CD8-positive, alpha-beta memory T cell (primary cell): Measurements from ENCODE around the gene KSR1. TPM values are rescaled to one million over a fixed set of nuclear protein-coding genes. Genes with fewer than 3 reads are reported as not detected.
A peak's percentile ranks its signal among the peaks of the same experiment; 100 is the strongest.

ENCODE experiments used
- CTCF ChIA-PET: fragments of 350-600 bp; sonication (Branson Sonifier 250); formaldehyde crosslinking; loops from one replicate; lab custom pipeline; 2021; ENCODE audit warnings: antibody characterized with exemption; lab: Charles Lee
- POLR2A ChIA-PET: fragments of 350-600 bp; sonication (Branson Sonifier 250); formaldehyde crosslinking; loops from one replicate; lab custom pipeline; 2021; ENCODE audit warnings: antibody characterized with exemption; lab: Charles Lee
- DNase-seq, 5 donors: peaks; one replicate each; pipeline versions ENCODE4 v3.0.0 to v3.0.0-alpha.2; 2020 to 2022; ENCODE audit warnings: mixed read lengths in 1 of 5
- H3K27ac ChIP-seq: one replicate; pipeline ENCODE4 v1.7.0; 2013; ENCODE audit warnings: low read depth, mild to moderate bottlenecking, low read length, moderate library complexity
- H3K27me3 ChIP-seq: 2 replicates; pipeline ENCODE4 v1.7.0; 2013; ENCODE audit warnings: low read length, mild to moderate bottlenecking; ENCODE audit not compliant: insufficient read depth, poor library complexity, severe bottlenecking
- H3K36me3 ChIP-seq: 2 replicates; pipeline ENCODE4 v1.7.0; 2013; ENCODE audit warnings: mild to moderate bottlenecking, low read length, moderate library complexity; ENCODE audit not compliant: insufficient read depth
- H3K4me1 ChIP-seq: 2 replicates; pipeline ENCODE4 v1.7.0; 2013; ENCODE audit warnings: mild to moderate bottlenecking, low read length, moderate library complexity; ENCODE audit not compliant: insufficient read depth
- H3K4me3 ChIP-seq: 2 replicates; pipeline ENCODE4 v1.7.0; 2013; ENCODE audit warnings: mild to moderate bottlenecking, low read length
- H3K9me3 ChIP-seq: 2 replicates; pipeline ENCODE4 v1.7.0; 2013; ENCODE audit warnings: mild to moderate bottlenecking, low read length
- H3K27ac Mint-ChIP-seq, 8 donors: one replicate each; pipeline ENCODE4 v1.8.0; 2020 to 2021; ENCODE audit warnings: mixed read lengths in 8 of 8, mild to moderate bottlenecking in 6 of 8, inconsistent platforms in 3 of 8, moderate library complexity in 3 of 8
- H3K27me3 Mint-ChIP-seq, 2 donors: one replicate each; pipeline ENCODE4 v1.8.0; 2020 to 2021; ENCODE audit warnings: mixed read lengths in 2 of 2, mild to moderate bottlenecking in 1 of 2, moderate library complexity in 1 of 2
- H3K36me3 Mint-ChIP-seq, 3 donors: one replicate each; pipeline ENCODE4 v1.8.0; 2020 to 2021; ENCODE audit warnings: mixed read lengths in 3 of 3, inconsistent platforms in 1 of 3, mild to moderate bottlenecking in 1 of 3
- H3K4me1 Mint-ChIP-seq, 3 donors: one replicate each; pipeline ENCODE4 v1.8.0; 2020 to 2021; ENCODE audit warnings: mixed read lengths in 3 of 3, inconsistent platforms in 1 of 3, mild to moderate bottlenecking in 1 of 3
- H3K4me3 Mint-ChIP-seq, 7 donors: one replicate each; pipeline ENCODE4 v1.8.0; 2020 to 2021; ENCODE audit warnings: mixed read lengths in 7 of 7, mild to moderate bottlenecking in 6 of 7, moderate library complexity in 4 of 7, inconsistent platforms in 2 of 7
- H3K9me3 Mint-ChIP-seq, 5 donors: one replicate each; pipeline ENCODE4 v1.8.0; 2020 to 2022; ENCODE audit warnings: mixed read lengths in 5 of 5, mild to moderate bottlenecking in 3 of 5, moderate library complexity in 2 of 5, inconsistent platforms in 1 of 5
- polyA plus RNA-seq: library from polyadenylated mRNA; unstranded; fragments of 300-500 nt; fragmentation: Illumina TruSeq; gene quantifications from one replicate; pipeline ENCODE4 v1.2.3, GENCODE V29; 2021
- total RNA-seq, 2 experiments: library from RNA; stranded (reverse); gene quantifications; one replicate each; pipeline ENCODE4 v1.2.3, GENCODE V29; 2021

Gene KSR1
- total and polyA plus RNA-seq, 3 experiments from 2014 or later = 2.9 to 26.9 (median 26.3) TPM

DNA sequence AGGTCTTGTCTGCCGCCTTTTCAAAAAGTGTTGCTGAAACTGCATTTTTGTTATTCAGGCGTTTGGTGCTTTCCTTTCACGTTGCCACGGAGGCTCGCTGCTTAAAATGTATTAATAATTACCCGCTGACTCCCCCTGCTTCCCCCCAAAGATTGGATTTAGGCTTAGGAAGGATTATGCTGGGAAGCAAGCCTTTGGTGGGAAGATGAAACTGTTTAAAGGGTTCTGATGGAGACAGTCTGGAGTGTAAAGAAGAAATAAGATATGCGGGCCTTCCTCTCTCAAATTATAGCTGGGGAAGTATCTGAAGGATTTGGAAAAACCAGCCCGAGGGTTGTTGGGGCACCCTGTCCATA lies 1.1 kb downstream of the KSR1 start:
- Histone ChIP-seq H3K4me1 (peaks cover 15% of the 10 kb centered on the region), H3K27ac (peak overlapping the region; percentile 72), H3K9me3 (no peaks in the 10 kb centered on the region), H3K36me3 (no peaks in the 10 kb centered on the region), H3K27me3 (no peaks in the 10 kb centered on the region), H3K4me3 (peak overlapping the region; percentile 64)
- Mint-ChIP-seq H3K9me3 (no peaks in the 10 kb centered on the region), H3K27ac (peak overlapping the region; percentile 49 to 93 (median 90)), H3K4me3 (peak overlapping the region; percentile 84 to 95 (median 91)), H3K4me1 (peaks cover 29 to 50% (median 42%) of the 10 kb centered on the region in 3 donors), H3K27me3 (peaks cover 0 to 1% of the 10 kb centered on the region in 2 donors), H3K36me3 (peaks cover 0 to 4% (median 1%) of the 10 kb centered on the region in 3 donors)
- POLR2A ChIA-PET = interaction anchor here (1.2 to 2.4 kb wide), 2 partner anchors 16 to 24 kb away, joined by 4 to 23 read pairs; no protein-coding TSS in a partner anchor
- no peak for DNase-seq
- CTCF ChIA-PET = interaction anchor here (0.7 to 1.4 kb wide), 3 partner anchors 13 to 143 kb away, joined by 3 to 4 read pairs (median 3); no protein-coding TSS in a partner anchor

DNA sequence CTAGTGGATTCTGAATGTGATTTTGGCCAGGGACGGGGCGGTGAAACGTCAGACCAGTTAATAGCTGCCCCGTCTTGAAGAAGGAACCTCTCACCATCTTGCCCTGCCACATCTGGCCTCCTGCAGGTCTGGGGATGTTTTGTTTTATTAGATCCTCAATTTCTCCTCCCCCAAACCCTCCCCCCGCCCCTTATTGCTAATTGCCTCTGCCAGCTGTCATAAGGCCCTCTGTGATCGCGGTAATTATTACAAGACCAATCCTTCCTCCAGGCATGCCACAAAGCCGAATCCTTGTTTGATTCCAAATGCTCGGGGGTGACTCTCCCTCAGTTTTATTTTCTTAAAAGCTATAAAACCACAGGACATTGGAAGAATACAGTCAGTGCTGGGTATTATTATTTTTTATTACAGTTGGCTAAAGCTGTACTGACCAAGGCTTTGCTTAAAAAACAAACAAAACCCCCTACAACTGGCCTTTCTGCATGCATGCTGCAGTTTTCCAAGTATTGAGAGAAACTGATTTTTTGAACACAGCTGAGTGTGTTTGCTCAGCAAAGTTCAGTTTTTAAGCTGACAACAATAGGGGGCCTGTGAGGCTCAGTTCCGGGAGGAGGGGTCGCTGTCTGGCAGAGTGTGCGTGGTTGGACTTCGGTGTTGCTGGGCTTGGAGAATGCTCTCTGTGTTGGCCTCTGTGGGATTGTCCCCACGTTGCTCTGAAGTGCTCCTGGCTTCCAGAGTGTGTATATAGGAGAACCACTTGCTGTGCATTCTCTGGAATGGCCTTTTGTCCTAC lies 1.7 kb downstream of the KSR1 start:
- H3K4me1 Mint-ChIP-seq = peaks cover 32 to 54% (median 45%) of the 10 kb centered on the region in 3 donors

DNA sequence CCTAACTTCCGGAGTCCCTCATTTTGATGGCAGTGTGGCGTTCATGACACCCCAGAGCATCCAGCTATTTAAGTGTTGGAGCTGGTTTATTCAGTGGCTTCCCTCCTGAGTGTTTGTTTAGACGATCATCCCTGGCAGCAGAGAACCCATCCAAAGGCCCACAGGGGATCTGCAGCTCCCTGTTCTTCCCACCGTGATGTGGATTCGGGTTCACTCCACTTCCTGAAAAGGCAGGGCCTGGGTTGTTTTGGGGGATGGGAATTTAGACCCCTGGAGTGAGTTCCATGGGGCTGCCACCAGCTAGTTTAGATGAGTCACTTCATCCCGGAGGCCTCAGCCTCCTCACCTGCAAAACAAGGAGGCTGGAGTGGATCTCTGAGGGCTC lies 2.3 kb downstream of the KSR1 start:
- Histone ChIP-seq H3K27ac (peak overlapping the region; percentile 39), H3K9me3 (no peaks in the 10 kb centered on the region), H3K27me3 (no peaks in the 10 kb centered on the region), H3K4me1 (peaks cover 18% of the 10 kb centered on the region), H3K4me3 (no peak overlapping the region), H3K36me3 (no peaks in the 10 kb centered on the region)
- ChIA-PET CTCF (interaction anchor here (0.9 to 1.4 kb wide), 2 partner anchors 14 to 142 kb away, joined by 3 to 4 read pairs; no protein-coding TSS in a partner anchor), POLR2A (no interaction called here)
- Mint-ChIP-seq H3K9me3 (no peaks in the 10 kb centered on the region), H3K4me1 (peaks cover 38 to 60% (median 51%) of the 10 kb centered on the region in 3 donors), H3K27me3 (peaks cover 0 to 1% of the 10 kb centered on the region in 2 donors), H3K4me3 (peak overlapping the region; percentile 46 to 90 (median 55)), H3K36me3 (peaks cover 0 to 4% (median 1%) of the 10 kb centered on the region in 3 donors), H3K27ac (peak overlapping the region in 3 of 8 donors; percentile 29)
- no peak for DNase-seq

More for the DNA sequence above, 1.7 kb downstream of the KSR1 start:
- CTCF ChIA-PET = interaction anchor here (0.7 to 1.4 kb wide), 3 partner anchors 13 to 142 kb away, joined by 3 to 4 read pairs (median 4); no protein-coding TSS in a partner anchor
- POLR2A ChIA-PET = interaction anchor here (1.2 to 2.4 kb wide), 2 partner anchors 15 to 23 kb away, joined by 4 to 23 read pairs; no protein-coding TSS in a partner anchor
- Mint-ChIP-seq H3K27me3 (peaks cover 0 to 1% of the 10 kb centered on the region in 2 donors), H3K36me3 (peaks cover 0 to 4% (median 1%) of the 10 kb centered on the region in 3 donors), H3K27ac (peak overlapping the region in 6 of 8 donors; percentile 49 to 93 (median 90)), H3K4me3 (peak overlapping the region; percentile 84 to 95 (median 91)), H3K9me3 (no peaks in the 10 kb centered on the region)
- peak overlapping the region; percentile 64 for H3K4me3 ChIP-seq
- H3K27ac ChIP-seq = peak overlapping the region; percentile 72
- H3K36me3 ChIP-seq = no peaks in the 10 kb centered on the region
- peaks cover 15% of the 10 kb centered on the region for H3K4me1 ChIP-seq
- DNase-seq = no peak
- no peaks in the 10 kb centered on the region for H3K27me3 ChIP-seq
- no peaks in the 10 kb centered on the region for H3K9me3 ChIP-seq

DNA sequence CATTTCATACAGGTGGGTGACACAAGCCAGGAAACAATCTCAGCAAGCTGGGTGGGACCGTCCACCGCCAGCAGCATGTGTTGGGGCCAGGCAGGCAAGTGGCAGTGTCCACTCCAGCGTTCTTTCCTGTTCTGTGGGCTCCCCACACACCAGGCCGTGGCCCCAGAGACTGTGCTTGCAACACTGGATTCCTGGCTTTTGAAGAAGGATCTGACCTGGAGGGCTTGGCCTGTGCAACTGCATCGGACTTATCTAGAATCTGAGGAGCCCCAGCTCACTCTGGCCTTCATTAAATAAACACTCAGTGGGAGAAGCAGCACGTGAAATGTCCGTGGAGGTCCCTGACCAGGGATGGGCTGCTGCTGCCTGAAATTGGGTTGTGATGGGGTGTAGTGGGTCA lies 3.2 kb downstream of the KSR1 start:
- Mint-ChIP-seq H3K9me3 (no peaks in the 10 kb centered on the region), H3K4me1 (peaks cover 45 to 69% (median 60%) of the 10 kb centered on the region in 3 donors), H3K36me3 (peaks cover 0 to 4% (median 1%) of the 10 kb centered on the region in 3 donors), H3K27ac (peak overlapping the region in 1 of 8 donors; percentile 51), H3K4me3 (peak overlapping the region in 3 of 7 donors; percentile 36 to 88 (median 47)), H3K27me3 (peaks cover 0 to 1% of the 10 kb centered on the region in 2 donors)
- no peak overlapping the region for H3K27ac ChIP-seq
- ChIA-PET CTCF (no interaction called here), POLR2A (no interaction called here)
- peaks cover 22% of the 10 kb centered on the region for H3K4me1 ChIP-seq
- no peak overlapping the region for H3K4me3 ChIP-seq
- no peaks in the 10 kb centered on the region for H3K9me3 ChIP-seq
- DNase-seq = no peak
- no peaks in the 10 kb centered on the region for H3K36me3 ChIP-seq
- H3K27me3 ChIP-seq = no peaks in the 10 kb centered on the region

DNA sequence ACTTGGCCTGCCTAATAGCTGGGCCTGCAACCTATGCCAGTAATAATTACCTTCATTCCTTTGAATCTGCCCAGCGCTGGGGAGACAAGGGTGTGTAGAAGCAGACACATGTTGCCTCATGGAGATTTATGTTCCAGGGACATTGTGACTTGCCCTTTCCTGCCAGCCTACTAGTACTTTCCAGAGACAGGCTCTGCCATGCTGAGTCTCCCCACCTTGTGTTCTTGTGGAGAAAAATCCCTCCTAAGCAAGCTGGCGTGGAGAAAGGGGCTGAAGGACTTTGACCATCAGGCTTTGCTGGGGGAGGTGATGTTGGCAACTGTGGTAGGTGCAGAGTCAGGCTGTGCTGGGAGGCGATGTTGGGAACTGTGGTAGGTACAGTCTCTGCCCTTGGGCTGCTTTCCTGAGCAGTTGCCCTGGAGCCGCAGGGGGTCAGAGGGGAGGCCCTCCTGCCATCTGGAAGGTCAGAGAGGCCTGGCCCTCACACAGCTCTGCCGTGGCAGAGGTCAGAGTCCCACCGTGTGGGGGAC lies 4.0 kb downstream of the KSR1 start:
- peak overlapping the region in 1 of 7 donors; percentile 28 for H3K4me3 Mint-ChIP-seq
- no peak overlapping the region for H3K27ac ChIP-seq
- no peaks in the 10 kb centered on the region for H3K36me3 ChIP-seq
- peaks cover 42 to 72% (median 64%) of the 10 kb centered on the region in 3 donors for H3K4me1 Mint-ChIP-seq
- H3K27me3 ChIP-seq = no peaks in the 10 kb centered on the region
- CTCF ChIA-PET = interaction anchor here (1.1 kb wide), 1 partner anchor 190 kb away, joined by 3 read pairs; no protein-coding TSS in a partner anchor
- POLR2A ChIA-PET = no interaction called here
- H3K27ac Mint-ChIP-seq = peak overlapping the region in 1 of 8 donors; percentile 89
- no peaks in the 10 kb centered on the region for H3K9me3 Mint-ChIP-seq
- peaks cover 22% of the 10 kb centered on the region for H3K4me1 ChIP-seq
- peaks cover 0 to 1% of the 10 kb centered on the region in 2 donors for H3K27me3 Mint-ChIP-seq
- no peaks in the 10 kb centered on the region for H3K9me3 ChIP-seq
- H3K4me3 ChIP-seq = no peak overlapping the region
- DNase-seq = no peak
- H3K36me3 Mint-ChIP-seq = peaks cover 0 to 4% (median 1%) of the 10 kb centered on the region in 3 donors

DNA sequence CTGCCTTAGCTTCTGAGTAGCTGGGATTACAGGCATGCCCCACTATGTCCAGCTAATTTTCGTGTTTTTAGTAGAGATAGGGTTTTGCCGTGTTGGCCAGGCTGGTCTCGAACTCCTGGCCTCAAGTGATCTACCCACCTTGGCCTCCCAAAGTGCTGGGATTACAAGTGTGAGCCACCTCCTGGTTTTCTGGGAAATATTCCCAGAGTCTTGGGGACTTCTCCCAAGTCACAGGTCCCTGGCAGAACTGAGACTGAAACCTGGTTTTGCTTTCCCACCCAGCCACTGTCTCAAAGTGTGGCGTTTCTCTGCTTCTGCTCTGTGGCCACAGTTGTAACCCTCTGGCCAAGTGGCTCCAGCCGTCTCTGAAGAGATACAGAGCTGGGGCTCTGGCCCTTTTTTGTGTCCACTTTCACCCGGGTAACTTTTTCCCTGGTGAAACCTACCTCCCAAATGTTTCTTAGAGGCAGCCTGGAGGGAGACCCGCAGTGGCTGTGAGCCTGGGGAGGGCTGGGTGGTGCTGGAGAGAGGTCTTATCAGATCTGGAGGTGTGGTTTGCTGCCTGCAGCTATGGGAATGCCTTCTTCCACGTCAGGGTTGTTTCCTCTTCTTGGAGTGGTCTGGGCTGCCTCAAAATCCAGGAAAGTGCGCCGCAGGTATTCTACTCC lies 5.1 kb downstream of the KSR1 start:
- Histone ChIP-seq H3K27me3 (no peaks in the 10 kb centered on the region), H3K9me3 (no peaks in the 10 kb centered on the region), H3K4me1 (peaks cover 27% of the 10 kb centered on the region), H3K27ac (peak overlapping the region; percentile 24), H3K36me3 (no peaks in the 10 kb centered on the region), H3K4me3 (no peak overlapping the region)
- ChIA-PET CTCF (no interaction called here), POLR2A (no interaction called here)
- Mint-ChIP-seq H3K4me1 (peaks cover 42 to 74% (median 66%) of the 10 kb centered on the region in 3 donors), H3K36me3 (peaks cover 0 to 4% (median 1%) of the 10 kb centered on the region in 3 donors), H3K27ac (peak overlapping the region in 1 of 8 donors; percentile 88), H3K27me3 (peaks cover 0 to 1% of the 10 kb centered on the region in 2 donors), H3K4me3 (peak overlapping the region in 1 of 7 donors; percentile 8), H3K9me3 (no peaks in the 10 kb centered on the region)
- DNase-seq = no peak

DNA sequence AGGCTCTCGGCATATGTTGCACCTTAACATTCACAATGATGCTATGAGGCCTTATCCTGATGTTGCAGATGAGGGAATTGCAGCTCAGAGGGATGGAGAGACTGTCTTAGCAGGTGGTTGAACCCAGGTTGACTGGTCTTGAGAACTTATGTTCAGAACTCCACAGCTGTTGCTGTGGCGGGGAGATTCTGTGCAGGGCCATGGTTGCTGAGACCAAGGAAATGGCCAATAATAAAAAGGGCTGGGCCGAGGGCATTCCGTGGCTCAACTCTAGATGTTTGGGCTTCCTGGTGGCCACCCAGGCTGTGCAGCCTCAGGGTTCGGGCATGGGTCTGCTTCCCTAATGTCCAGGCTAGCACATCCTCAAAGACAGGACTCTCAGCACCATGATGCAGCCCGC lies 5.9 kb downstream of the KSR1 start:
- Mint-ChIP-seq H3K4me3 (peak overlapping the region in 1 of 7 donors; percentile 8), H3K27me3 (peaks cover 0 to 1% of the 10 kb centered on the region in 2 donors), H3K27ac (no peak overlapping the region), H3K9me3 (no peaks in the 10 kb centered on the region), H3K36me3 (peaks cover 0 to 2% (median 1%) of the 10 kb centered on the region in 3 donors), H3K4me1 (peaks cover 49 to 80% (median 72%) of the 10 kb centered on the region in 3 donors)
- no peaks in the 10 kb centered on the region for H3K36me3 ChIP-seq
- peaks cover 34% of the 10 kb centered on the region for H3K4me1 ChIP-seq
- ChIA-PET CTCF (no interaction called here), POLR2A (no interaction called here)
- no peak overlapping the region for H3K4me3 ChIP-seq
- H3K27ac ChIP-seq = peak overlapping the region; percentile 24
- no peak for DNase-seq
- H3K9me3 ChIP-seq = no peaks in the 10 kb centered on the region
- no peaks in the 10 kb centered on the region for H3K27me3 ChIP-seq
